GM12891 (cell line): ENCODE measurements around the gene MTG2.

Experiments
- DNase-seq: peaks from one replicate; pipeline ENCODE4 v3.0.0; 2011; ENCODE audit warnings: low spot score; ENCODE audit not compliant: insufficient read length
- FAIRE-seq: peaks from 2 replicates; lab custom pipeline; 2011; peaks lifted over from hg19 to GRCh38; lab: Jason Lieb, UNC
- PAX5 ChIP-seq: IDR thresholded peaks from 2 replicates; pipeline ENCODE4 v1.6.1; 2011; ENCODE audit warnings: low read length, moderate library complexity, mild to moderate bottlenecking; ENCODE audit not compliant: insufficient read depth, severe bottlenecking
- POLR2A ChIP-seq: IDR thresholded peaks from 2 replicates; pipeline ENCODE4 v1.6.1; 2011; ENCODE audit warnings: low read depth, low read length, control low read depth
- POLR2AphosphoS5 ChIP-seq: IDR thresholded peaks from 2 replicates; pipeline ENCODE4 v1.6.1; 2011; ENCODE audit warnings: low read depth, low read length, control low read depth
- POU2F2 ChIP-seq: IDR thresholded peaks from 2 replicates; pipeline ENCODE4 v1.6.1; 2011; ENCODE audit warnings: low read depth, mild to moderate bottlenecking, control low read depth, low read length, moderate library complexity
- SPI1 ChIP-seq: IDR thresholded peaks from 2 replicates; pipeline ENCODE4 v1.6.1; 2011; ENCODE audit warnings: low read depth, low read length, control low read depth
- TAF1 ChIP-seq: IDR thresholded peaks from 2 replicates; pipeline ENCODE4 v1.6.1; 2011; ENCODE audit warnings: low read depth, low read length, control low read depth

Gene MTG2

GRCh38 chr20:62232194-62232593, 49.4 kb downstream of the MTG2 start:
- no peak for DNase-seq
- no peak for FAIRE-seq
- no peak for TF ChIP-seq POLR2A
- TF ChIP-seq POLR2AphosphoS5 = no peak
- no peak for TF ChIP-seq TAF1
- no peak for TF ChIP-seq PAX5
- TF ChIP-seq SPI1 = no peak
- TF ChIP-seq POU2F2 = no peak

- TF ChIP-seq POLR2A (no peak), POU2F2 (no peak), TAF1 (no peak), SPI1 (no peak), POLR2AphosphoS5 (no peak), PAX5 (no peak)
- DNase-seq = no peak
- no peak for FAIRE-seq
Measured at GRCh38 chr20:62232770-62233645, 50.2 kb downstream of the MTG2 start.

DNA sequence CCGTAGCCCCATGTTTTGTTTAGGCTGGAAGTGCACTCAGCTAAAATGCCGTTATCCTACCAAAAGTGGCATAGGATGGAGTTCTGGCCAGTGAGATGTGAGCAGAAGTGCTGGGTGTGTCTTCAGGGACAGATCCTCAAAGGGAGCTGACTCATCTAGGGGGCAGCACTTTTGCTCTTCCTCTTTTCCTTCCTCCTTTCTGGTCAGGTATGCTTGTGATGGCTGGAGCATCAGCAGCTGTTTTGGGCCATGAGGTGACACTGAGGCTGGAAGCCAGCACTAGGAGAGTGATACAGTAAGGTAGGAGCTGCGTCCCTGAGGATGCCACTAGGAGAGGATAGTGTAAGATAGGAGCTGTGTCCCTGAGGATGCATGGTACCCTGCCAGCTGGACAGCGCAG, 50.9 kb downstream of the MTG2 start:
- no peak for TF ChIP-seq PAX5
- no peak for TF ChIP-seq SPI1
- no peak for TF ChIP-seq TAF1
- no peak for TF ChIP-seq POLR2AphosphoS5
- TF ChIP-seq POLR2A = no peak
- no peak for TF ChIP-seq POU2F2
- FAIRE-seq (no peak), DNase-seq (no peak)

DNA sequence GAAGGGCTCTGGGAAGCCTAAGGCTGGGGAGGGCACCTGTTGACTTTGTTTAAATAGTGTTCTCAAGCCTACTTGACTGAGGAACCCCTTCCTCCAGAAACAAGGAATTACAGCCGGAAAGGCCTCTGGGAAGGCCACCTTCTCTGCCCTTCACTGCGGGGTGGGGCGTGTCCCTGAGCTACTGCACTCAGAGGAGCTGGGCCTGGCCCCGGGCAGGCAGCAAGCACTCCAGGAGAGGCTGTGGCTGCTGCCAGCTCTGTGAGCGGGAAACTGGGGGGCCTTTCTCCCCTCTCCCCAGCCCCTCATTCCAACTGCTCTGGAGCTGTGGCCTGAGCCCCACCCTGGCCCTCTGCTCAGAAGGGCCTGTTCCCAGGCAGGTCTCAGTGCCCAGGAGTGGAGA, 51.5 kb downstream of the MTG2 start:
- DNase-seq (no peak), FAIRE-seq (no peak)
- TF ChIP-seq POU2F2 (no peak), POLR2A (no peak), POLR2AphosphoS5 (no peak), SPI1 (no peak), TAF1 (no peak)

DNA sequence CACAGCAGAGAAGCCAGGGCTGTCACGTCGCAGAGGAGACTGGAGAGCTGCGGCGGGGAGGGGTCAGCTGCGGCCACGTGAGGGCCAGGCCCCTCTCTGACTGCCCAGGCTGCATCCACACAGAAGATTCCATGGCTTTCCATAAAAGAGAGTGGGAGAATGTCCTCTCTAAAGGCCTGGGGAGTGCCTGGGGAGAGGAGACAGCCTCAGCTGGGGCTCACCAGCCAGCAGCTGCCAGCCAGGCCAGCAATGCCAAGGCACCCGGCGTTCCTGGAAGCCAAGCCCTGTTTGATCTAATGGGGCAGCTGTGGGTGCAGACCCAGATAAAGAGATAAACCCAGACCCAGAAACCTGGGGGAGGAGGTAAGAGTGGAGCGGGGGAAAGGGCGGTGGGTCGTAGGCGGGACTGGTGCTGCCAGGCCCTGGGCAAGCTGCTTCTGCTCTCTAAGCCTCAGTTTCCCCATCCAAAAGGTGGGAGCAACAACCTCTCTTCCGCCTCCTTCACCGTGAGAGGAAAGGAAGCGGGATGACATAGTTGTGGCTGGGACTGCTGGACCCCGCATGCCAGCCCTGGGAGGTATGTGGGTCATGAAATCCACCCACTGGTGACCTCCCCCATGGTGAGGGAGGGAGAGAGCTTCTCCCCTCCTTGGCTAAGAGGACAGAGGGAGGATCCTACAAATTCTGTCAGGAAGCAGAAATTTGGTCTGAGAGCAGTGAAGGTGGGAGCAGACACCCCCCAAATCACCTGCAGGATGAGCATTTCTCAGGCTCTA, 52.4 kb downstream of the MTG2 start:
- FAIRE-seq (no peak), DNase-seq (no peak)
- no peak for TF ChIP-seq TAF1
- TF ChIP-seq PAX5 = no peak
- TF ChIP-seq SPI1 = no peak
- TF ChIP-seq POLR2AphosphoS5 = no peak
- TF ChIP-seq POLR2A = no peak
- TF ChIP-seq POU2F2 = no peak

DNA sequence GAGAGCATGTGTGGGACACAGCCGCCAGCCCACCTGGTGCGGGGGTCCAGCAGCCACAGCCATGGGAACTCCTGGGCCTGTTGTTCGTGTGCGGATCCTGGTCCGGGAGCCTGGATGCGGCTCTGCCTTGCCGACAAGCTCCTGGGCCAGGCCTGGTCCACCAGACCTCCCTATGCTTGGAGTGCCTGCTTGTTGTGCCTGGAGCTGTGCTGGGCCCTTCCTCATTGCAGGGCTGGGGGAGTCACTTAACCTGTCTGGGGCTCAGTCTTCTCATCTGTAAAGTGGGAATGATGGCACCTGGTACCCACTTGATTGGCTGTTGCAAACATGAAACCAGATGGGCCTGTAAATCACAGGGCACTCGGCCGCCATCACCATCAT, 52.9 kb downstream of the MTG2 start:
- FAIRE-seq (no peak), DNase-seq (no peak)
- no peak for TF ChIP-seq POLR2A
- no peak for TF ChIP-seq POLR2AphosphoS5
- no peak for TF ChIP-seq TAF1
- TF ChIP-seq PAX5 = no peak
- TF ChIP-seq SPI1 = no peak
- no peak for TF ChIP-seq POU2F2

GRCh38 chr20:62236200-62236599, 53.4 kb downstream of the MTG2 start:
- no peak for FAIRE-seq
- TF ChIP-seq PAX5 = no peak
- TF ChIP-seq POLR2AphosphoS5 = no peak
- TF ChIP-seq TAF1 = no peak
- TF ChIP-seq SPI1 = no peak
- TF ChIP-seq POU2F2 = no peak
- TF ChIP-seq POLR2A = no peak
- DNase-seq = no peak

GRCh38 chr20:62236766-62237513, 54.1 kb downstream of the MTG2 start:
- FAIRE-seq = no peak

GRCh38 chr20:62237514-62237800, 54.6 kb downstream of the MTG2 start:
- DNase-seq (no peak), FAIRE-seq (no peak)
- no peak for TF ChIP-seq PAX5
- no peak for TF ChIP-seq TAF1

More at GRCh38 chr20:62236766-62237513, 54.1 kb downstream of the MTG2 start:
- no peak for TF ChIP-seq POU2F2
- TF ChIP-seq POLR2AphosphoS5 = no peak
- no peak for TF ChIP-seq TAF1
- TF ChIP-seq PAX5 = no peak
- no peak for TF ChIP-seq POLR2A
- TF ChIP-seq SPI1 = no peak
- DNase-seq = no peak
